HG03135 (cell line): ENCODE measurements around the gene AP1S1.
"Not testable (repeated sequence)": the region's sequence is repeated elsewhere in the genome, so short reads cannot be mapped to it uniquely, and the experiment has no call there.

Source experiments
- ATAC-seq: cut with Tn5 transposase; IDR thresholded peaks from one replicate; pipeline ENCODE4 v1.9.1; 2021; ENCODE audit warnings: mild to moderate bottlenecking, moderate library complexity; ENCODE audit not compliant: unreplicated experiment

The AP1S1 gene

DNA sequence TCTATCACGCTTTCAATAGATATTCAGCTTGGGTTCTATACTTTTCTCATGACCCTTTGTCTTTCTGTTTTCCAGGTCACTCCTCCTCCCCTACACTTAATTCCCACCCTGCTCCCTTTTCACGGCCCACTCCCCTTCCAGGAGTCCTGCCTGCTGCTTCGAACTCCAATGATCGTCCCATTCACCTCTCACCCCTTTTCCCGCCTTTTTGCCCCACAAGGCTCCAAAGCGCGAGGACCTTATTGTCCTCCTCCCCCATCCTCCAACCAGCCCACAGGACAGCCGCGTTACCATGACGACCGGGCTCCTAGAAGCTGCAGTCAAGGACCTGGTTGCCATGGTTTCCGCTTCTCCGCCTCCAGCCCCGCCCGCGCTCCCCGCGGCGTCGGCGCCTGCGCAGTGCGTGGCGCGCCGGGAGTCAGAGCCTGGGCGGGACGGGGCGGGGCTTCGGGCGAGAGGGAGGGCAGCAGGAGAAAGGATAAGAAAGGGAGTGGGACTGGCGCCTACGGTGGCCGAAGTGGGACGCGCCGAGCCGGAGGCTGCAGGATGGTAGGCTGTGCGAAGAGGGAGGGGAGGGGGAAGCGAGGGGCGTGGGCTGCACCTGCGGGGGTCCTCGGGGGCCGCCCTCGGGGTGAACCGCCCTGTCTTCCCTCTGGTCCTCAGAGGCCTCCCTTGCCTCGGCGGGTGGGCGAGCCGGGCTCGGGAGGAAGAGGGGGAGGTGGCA, at the start of gene AP1S1:
TSS of gene AP1S1 (plus strand) at position 508 of the 724 bp plus-strand sequence. CDS start at position 547, 39 bp downstream.
- ATAC-seq = peak; percentile 80

DNA sequence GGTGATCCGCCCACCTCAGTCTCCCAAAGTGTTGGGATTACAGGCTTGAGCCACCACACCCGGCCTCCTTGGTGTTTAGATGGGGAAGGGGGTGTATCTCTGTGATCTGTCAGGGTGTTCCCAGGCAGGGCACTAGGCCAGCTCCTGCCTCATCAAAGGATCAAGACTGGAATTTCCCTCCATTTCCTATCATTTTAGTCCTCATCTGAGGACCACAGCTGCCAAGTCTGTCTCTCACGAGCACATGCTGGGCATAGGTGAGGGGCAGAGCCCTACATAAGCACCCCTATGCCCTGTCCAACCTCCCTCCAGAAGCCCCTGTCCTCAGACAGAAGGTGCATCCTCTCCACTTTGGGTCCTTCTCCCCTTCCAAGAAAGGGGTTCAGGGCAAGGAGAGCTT, 49.5 kb upstream of the AP1S1 start:
- no peak for ATAC-seq

DNA sequence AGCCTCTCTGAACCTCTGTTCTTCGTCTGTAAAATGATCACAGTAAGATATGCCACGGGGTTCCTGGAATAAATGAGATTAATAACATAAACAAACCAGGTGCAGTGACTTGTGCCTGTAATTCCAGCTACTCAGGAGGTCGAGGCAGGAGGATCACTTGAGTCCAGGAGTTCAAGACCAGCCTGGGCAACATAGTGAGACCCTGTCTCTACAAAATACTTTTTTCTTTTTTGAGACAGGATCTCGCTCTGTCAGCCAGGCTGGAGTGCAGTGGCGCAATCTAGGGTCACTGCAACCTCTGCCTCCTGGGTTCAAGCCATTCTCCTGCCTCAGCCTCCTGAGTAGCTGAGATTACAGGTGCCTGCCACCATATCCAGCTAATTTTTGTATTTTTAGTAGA, 49.0 kb upstream of the AP1S1 start:
- ATAC-seq = not testable (repeated sequence)

DNA sequence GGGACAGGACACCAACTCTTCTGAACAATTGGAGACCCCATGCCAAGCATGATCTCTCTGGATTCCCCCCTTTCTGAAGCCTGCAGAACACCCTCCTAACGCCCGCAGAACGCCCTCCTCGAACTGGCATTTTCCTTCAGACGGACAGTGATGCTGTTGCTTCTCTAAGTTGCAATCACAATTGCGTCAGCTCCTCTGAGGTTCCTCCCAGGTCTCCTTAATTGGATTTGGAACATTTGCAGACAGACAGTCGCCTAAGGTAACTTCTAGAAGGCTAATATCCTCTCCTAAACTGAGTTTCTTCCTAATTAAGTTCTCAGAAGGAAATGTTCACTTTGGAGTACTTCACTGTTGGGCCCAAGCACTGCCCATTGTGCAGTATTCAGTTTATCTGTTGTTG, 47.9 kb upstream of the AP1S1 start:
- no peak for ATAC-seq

DNA sequence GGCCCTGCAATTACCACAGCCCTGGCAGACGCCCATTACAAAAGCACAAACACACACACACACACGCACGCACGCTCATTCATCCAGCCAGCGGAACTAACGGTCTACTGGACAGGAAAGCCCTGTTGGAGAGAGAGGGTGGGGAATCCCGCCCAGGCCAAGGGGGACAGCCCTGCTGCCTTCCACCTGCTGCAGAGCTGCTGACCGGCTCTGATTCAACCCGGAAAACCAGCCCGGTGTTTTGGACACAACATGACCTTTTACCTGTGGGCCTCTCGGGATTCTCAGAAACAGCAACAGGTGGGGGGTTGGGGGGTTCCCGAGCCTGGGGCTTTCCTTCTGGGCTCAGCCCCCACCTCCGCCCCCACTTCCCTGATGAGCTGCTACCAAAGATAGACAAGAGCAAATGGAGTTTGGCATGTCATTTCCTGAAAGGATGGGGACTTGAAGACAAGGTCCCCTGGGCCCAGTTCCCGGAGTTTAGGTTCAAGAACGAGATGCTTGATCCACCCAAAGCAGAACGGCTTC, 45.9 kb upstream of the AP1S1 start:
- no peak for ATAC-seq

DNA sequence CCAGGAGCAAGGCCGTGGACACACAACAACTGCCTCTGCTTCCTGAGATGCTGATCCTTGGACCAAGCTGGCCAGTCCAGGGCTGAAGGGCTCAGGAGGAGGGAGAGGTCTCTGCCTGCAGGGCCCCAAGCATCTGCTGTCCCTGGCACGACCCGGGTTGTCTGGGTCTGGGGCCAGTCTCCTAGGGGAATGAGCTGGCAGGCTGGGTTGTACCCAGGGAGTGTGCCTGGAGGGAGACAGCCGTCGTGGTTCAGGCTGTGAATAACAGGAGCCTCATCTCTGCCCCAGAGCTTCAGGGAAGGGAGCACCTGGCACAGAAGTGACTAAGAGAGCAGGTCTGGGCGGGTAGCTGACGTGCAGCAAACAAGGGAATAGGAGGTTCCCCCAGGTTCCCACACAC, 45.3 kb upstream of the AP1S1 start:
- no peak for ATAC-seq

DNA sequence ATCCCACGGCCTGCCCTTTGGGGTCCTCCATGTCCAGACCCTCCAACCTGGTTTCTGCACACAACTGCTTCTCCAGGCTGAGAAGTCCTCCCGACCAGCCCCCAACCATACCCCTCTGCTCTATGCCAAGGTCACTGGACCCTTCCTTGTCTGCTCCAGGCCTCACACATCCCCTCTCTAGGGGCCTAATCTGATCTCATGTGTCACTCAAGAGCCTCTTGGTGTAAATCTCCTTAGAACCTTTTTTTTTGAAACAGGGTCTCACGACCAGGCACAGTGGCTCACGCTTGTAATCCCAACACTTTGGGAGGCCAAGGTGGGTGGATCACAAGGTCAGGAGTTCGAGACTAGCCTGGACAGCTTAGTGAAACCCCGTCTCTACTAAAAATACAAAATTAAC, 44.9 kb upstream of the AP1S1 start:
- no peak for ATAC-seq

DNA sequence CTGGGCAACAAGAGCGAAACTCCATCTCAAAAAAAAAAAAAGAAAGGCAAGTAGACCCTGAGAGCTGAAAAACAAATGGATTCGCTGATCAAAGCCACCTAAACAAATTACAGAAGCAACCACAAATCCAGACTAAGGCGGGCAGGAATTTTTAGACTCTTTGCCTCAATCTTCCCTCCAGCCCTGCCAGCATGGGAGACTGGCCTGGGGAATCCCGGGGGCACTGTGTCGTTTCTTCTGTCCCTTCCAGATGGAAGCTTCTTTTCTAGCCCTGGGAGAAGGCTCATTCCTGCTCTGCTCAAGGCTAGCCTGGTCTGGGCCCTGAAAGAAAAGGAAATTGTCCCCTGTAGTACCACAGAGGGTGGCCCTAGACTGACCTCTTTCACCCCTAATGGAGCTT, 43.0 kb upstream of the AP1S1 start:
- ATAC-seq = no peak

DNA sequence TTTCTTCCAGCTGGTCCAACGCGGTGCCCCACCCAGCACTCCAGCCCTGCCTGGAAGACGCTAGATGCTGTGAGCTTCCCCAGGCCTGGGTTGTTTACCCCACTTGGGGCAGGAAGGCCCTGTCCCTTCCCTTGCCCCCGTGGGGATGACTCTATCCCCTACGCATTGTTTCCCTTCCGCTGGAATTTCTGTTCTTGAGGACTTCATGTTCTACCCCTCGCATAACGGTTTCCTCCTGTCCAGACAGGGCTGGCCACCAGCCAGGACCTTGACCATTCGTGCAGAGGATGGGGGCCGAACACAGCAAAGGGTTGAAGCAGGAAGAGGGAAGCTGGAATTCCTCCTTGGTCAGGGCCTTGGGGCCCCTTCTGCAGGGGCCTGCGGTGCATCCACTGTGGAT, 42.0 kb upstream of the AP1S1 start:
- ATAC-seq = no peak

DNA sequence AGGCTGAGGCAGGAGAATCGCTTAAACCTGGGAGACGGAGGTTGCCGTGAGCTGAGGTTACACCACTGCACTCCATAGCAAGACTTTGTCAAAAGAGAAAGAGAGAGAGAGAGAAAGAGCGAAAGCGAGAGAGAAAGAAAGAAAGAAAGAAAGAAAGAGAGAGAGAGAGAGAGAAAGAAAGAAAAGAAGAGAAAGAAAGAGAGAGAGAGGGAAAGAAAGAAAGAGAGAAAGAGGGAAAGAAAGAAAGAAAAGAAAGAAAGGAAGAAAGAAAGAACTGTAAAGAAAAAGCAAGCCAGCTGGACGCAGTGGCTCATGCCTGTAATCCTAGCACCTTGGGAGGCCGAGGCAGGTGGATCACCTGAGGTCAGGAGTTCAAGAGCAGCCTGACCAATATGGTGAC, 41.1 kb upstream of the AP1S1 start:
- ATAC-seq = not testable (repeated sequence)

DNA sequence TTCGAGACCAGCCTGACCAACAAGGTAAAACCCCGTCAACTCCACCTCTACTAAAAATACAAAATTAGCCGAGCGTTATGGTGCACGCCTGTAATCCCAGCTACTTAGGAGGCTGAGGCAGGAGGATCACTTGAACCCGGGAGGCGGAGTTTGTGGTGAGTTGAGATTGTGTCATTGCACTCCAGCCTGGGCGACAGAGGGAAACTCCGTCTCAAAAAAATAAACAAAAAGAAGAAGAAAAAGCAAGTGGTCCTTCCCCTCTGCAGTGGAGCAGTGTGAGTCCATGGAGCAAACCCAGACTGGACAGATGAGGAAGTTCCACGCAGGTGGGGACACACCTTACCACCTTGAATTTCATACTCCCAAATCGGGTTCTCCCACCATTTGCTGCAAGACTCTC, 40.4 kb upstream of the AP1S1 start:
- no peak for ATAC-seq

DNA sequence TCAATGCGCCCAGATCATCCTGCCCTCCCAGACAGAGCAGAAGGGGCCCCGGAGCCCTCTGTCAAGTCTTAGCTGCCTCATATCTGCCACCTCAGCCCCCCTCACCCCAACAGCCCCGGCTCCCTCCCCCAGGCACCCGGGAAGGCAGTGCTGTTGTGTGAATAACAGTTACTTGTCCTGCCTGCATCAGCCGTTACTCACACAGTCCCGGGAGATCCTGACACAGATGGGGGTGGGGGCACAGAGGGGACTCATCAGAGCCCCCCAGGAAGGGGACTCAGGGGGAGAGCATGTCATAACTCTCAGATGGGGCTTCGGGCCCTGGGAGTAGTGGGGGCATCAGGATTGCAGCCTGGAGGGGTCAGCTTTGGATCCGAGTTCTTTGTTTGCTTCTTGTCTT, 39.8 kb upstream of the AP1S1 start:
- ATAC-seq = no peak

DNA sequence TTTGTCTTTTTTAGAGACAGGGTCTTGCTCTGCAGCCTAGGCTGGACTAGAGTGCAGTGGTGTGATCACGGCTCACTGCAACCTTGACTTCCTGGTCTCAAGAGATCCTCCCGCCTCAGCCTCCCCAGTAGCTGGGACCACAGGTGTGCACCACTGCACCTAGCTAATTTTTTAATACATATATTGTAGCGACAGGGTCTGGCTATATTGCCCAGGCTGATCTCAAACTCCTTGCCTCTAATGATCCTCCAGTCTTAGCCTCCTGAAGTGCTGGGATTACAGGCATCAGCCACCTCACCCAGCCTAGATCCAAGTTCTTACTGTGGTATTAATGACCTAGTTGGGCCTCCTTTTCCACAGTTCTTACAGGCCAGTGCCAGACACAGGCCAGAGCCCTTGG, 39.1 kb upstream of the AP1S1 start:
- ATAC-seq = no peak

DNA sequence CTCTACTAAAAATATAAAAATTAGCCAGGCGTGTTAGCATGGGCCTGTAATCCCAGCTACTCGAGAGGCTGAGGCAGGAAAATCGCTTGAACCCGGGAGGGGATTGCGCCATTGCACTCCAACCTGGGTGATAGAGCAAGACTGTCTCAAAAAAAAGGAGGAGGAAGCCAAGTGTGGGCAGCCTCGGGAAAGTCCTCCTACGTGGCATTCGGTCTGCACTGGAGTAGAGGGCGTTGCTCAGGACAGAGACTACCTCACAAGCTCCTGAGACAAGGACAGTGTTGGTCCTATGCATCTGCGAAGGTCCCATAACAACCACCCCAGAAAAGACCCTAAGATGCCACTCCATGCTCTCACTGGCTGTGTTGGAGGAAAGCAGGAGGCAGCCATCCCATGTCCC, 37.4 kb upstream of the AP1S1 start:
- no peak for ATAC-seq

DNA sequence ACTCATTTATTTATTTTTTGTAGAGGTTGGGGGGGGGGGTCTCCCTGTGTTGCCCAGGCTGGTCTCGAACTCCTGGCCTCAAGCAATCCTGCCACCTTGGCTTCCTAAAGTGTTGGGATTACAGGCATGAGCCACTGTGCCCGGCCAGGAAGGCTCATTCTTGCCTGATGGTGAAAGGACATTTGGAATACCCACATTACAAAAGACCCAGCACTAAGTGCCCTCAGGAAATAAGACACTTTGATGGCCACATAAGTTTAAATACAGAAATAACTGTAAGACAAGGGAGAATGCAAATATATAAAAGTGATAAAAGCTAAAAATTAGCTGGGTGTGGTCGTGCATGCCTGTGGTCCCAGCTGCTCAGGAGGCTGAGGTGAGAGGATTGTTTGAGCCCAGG, 35.4 kb upstream of the AP1S1 start:
- ATAC-seq = no peak

DNA sequence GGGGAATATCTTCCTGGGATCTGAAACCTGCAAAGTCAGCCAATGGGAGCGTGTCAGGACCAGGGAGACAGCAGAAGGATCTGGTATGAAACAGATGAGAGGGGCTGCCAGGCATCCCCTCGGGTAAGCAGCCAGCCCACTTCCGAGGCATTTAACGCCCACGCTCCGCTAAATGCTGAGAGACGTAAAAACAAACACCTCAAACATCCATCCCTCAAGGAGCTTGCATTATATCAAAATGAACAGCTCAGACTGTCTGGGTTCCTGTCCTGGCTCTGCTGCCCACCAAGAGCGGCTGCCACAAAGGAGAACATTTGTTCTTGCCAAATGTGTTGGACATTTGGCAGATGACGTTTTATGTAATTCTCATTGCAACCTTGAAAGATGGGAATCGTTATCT, 34.4 kb upstream of the AP1S1 start:
- ATAC-seq = no peak

DNA sequence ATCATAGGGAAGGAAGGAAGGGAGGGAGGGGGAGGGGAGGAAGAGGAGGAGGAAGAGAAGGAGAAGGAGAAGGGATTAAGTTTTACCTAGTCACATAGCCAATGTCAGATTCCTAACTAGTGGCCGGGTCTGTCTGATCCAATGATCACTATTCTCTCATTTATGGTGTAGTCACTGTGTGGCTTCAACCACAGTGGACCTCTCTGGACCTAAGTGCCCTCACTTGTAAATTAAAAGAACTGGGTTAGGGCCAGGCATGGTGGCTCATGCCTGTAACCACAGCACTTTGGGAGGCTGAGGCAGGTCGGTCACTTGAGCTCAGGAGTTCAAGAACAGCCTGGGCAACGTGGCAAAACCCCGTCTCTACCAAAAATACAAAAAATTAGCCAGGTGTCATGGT, 34.0 kb upstream of the AP1S1 start:
- no peak for ATAC-seq

DNA sequence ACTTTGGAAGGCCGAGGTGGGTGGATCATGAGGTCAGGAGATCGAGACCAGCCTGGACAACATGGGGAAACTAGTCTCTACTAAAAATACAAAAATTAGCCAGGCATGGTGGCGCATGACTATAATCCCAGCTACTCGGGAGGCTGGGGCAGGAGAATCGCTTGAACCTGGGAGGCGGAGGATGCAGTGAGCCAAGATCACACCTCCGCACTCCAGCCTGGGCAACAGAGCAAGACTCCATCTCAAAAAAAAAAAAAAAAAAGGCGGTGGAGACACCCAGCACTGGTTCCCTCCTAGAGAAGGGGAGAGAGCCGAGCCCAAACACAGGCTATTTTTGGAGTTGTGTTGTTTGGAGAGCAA, 32.7 kb upstream of the AP1S1 start:
- not testable (repeated sequence) for ATAC-seq

DNA sequence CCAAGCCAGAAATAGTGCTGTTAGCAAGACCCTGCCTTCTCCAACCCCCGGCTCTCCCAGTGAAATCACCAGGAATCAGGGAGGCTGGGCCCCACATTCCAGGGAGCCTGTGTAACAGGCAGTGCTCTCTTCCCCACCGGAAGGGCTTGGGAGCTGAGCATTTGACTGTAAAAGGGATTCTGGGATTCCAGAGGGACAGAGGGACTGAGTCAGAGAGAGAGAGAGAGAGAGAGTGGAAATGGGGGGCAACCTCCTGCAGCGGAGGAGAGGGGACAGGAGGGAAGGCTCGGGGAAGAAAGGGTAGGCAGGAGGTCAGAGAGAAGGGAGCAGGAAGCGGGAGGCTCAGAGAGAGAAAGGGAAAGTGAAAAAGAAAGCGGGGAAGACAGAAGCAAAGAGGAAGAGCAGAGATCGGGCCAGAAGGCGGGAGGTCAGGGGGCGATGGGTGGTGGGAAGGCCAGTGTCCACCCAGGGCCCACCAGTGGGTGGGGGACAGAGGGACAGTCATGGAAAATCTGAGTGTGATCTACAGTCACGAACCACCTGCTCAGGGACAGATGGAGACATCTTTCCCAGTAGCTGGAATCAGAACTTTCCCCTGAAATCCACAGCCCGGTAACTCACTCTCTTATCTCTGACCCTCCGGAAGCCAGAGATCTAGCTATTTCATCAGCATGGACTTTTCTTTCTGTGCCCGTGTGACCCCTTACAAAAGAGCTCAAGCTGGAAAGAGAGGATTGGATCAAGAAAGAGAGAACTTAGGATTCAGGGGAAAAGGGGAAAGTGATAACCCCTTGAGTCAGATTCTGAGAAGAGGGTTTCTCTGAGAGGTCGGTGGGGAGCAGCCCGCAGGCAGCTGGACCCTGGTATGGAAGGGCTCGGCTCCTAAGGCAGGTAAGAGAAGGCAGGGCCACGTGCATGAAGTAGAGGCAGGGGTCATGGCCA, 32.0 kb upstream of the AP1S1 start:
- ATAC-seq = no peak

DNA sequence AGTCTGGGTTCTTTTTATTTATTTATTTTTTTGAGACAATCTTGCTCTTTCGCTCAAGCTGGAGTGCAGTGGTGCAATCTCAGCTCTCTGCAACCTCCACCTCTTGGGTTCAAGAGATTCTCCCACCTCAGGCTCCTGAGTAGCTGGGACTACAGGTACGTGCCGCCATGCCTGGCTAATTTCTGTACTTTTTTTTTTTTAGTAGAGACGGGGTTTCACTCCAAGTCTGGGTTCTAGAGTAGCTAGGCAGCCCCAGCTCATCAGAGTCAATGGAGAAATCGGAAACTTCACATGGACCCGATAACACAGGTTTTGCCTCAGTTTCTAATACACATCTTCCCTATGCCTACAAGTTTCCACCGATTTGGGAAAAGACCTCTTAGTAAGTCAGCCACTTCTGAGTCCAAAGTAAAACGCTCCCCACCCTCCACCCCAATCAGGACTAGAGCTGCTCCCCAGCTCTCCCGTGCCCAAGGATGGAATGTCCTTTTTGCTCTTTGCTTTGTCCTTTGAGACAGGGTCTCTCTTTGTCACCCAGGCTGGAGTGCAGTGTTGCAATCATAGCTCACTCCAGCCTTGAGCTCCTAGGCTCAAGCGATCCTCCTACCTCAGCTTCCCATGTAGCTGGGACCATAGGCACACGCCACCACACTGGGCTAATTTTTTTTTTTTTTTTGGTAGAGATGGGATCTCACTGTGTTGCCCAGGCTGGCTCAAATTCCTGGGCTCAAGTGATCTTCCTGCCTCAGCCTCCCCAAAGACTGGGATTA, 31.2 kb upstream of the AP1S1 start:
- ATAC-seq = no peak

DNA sequence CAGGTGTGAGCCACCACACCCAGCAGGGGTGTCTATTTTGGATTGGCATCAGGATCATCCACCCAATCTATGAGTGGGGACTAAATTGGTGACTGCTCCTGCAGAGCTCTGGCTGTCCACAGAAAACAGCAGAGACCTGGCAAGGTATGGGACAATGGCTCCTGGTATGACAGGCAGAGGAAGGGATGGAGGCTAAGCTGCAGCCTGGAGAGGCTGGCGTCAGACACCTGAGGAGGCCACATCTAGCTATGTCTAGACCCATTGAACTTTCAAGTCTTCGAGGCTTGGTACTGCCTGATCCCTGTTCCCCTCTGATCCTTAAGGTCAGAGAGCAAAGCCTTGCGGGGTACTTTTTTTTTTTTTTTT, 30.6 kb upstream of the AP1S1 start:
- no peak for ATAC-seq
